Measurements from ENCODE around the gene ATXN10. TPM values are rescaled to one million over a fixed set of nuclear protein-coding genes. Genes with fewer than 3 reads are reported as not detected.

The ATXN10 gene
- total and polyA plus RNA-seq, 10 of the 15 experiments (the other 5 are each of a cell fraction or from before 2014, with no cell fraction given) = 29.2 to 249 (median 146) TPM

DNA sequence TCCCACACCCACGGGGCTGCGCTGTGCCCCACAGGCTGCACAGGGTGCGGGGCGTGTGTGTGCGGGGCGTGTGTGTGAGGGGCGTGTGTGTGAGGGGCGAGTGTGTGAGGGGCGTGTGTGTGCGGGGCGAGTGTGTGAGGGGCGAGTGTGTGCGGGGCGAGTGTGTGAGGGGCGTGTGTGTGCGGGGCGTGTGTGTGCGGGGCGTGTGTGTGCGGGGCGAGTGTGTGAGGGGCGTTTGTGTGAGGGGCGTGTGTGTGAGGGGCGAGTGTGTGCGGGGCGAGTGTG lies 218.7 kb downstream of the ATXN10 start:
- no peaks in the 10 kb centered on the region for H4K20me1 ChIP-seq (ENCODE audit: control insufficient read depth, insufficient read depth)
- H3K79me2 ChIP-seq (ENCODE audit: control insufficient read depth, insufficient read depth, low read length) = no peaks in the 10 kb centered on the region
- BruUV-seq (replicated peaks) = no TSS peak
- H3K4me3 ChIP-seq = no peak overlapping the region
- no peak overlapping the region for H3K9ac ChIP-seq (ENCODE audit: control insufficient read depth, insufficient read depth, low read length)
- CTCF ChIA-PET = no interaction called here
- SMC1A ChIA-PET (ENCODE audit: uncharacterized antibody, unreplicated experiment) = no interaction called here
- no peaks in the 10 kb centered on the region for H3K36me3 ChIP-seq (ENCODE audit: control insufficient read depth in 2 of 2, insufficient read depth in 2 of 2, low read length in 1 of 2)
- RAD21 ChIA-PET (ENCODE audit: unreplicated experiment) = no interaction called here
- intact Hi-C loops (cut with micrococcal nuclease; ENCODE audit: unreplicated experiment) (no loop called here), in situ Hi-C loops (cut with MboI) (no loop called here)
- H2AFZ ChIP-seq (ENCODE audit: control insufficient read depth, low read depth, low read length) = no peak overlapping the region
- no peak overlapping the region for H3K27ac ChIP-seq (ENCODE audit: control insufficient read depth, insufficient read depth)
- H3K4me1 ChIP-seq (ENCODE audit: control insufficient read depth, insufficient read depth, low read length) = no peaks in the 10 kb centered on the region
- no peaks in the 10 kb centered on the region for H3K27me3 ChIP-seq (replicated peaks in 1 of 2; ENCODE audit: control insufficient read depth in 2 of 2, insufficient read depth in 2 of 2, low read length in 1 of 2)
- ATAC-seq (no peak), FAIRE-seq (no peak), DNase-seq (ENCODE audit: low read depth, low spot score) (no peak)
- TF ChIP-seq EGR1 (IDR thresholded peaks at IDR 0.05; ENCODE audit: borderline replicate concordance in 1 of 2, low read depth in 2 of 2, low read length in 2 of 2) (no peak), KLF5 (IDR thresholded peaks at IDR 0.05; ENCODE audit: partially characterized antibody) (no peak), NFYA (IDR thresholded peaks at IDR 0.05; ENCODE audit: borderline replicate concordance, low read depth, low read length) (no peak), BRCA1 (IDR thresholded peaks at IDR 0.05; ENCODE audit: low read depth, low read length) (no peak), IKZF1 (conservative IDR thresholded peaks at IDR 0.05) (no peak), YBX1 (IDR thresholded peaks at IDR 0.05) (no peak), KAT2A (conservative IDR thresholded peaks at IDR 0.05; ENCODE audit: control insufficient read depth, low read depth, low read length) (no peak), GABPA (IDR thresholded peaks at IDR 0.05; ENCODE audit: low read depth) (no peak), POLR2AphosphoS2 (IDR thresholded peaks at IDR 0.05; ENCODE audit: low read depth, low read length) (no peak), MXI1 (IDR thresholded peaks at IDR 0.05; ENCODE audit: low read depth, low read length) (no peak), ZSCAN29 (IDR thresholded peaks at IDR 0.05) (no peak), RELA (IDR thresholded peaks at IDR 0.05; ENCODE audit: borderline replicate concordance, partially characterized antibody) (no peak)
- TF ChIP-seq, protein P1, sequence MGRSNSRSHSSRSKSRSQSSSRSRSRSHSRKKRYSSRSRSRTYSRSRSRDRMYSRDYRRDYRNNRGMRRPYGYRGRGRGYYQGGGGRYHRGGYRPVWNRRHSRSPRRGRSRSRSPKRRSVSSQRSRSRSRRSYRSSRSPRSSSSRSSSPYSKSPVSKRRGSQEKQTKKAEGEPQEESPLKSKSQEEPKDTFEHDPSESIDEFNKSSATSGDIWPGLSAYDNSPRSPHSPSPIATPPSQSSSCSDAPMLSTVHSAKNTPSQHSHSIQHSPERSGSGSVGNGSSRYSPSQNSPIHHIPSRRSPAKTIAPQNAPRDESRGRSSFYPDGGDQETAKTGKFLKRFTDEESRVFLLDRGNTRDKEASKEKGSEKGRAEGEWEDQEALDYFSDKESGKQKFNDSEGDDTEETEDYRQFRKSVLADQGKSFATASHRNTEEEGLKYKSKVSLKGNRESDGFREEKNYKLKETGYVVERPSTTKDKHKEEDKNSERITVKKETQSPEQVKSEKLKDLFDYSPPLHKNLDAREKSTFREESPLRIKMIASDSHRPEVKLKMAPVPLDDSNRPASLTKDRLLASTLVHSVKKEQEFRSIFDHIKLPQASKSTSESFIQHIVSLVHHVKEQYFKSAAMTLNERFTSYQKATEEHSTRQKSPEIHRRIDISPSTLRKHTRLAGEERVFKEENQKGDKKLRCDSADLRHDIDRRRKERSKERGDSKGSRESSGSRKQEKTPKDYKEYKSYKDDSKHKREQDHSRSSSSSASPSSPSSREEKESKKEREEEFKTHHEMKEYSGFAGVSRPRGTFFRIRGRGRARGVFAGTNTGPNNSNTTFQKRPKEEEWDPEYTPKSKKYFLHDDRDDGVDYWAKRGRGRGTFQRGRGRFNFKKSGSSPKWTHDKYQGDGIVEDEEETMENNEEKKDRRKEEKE (IDR thresholded peaks at IDR 0.05) = no peak
- no peak overlapping the region for H3K4me2 ChIP-seq (ENCODE audit: control insufficient read depth, insufficient read depth)
- 89% methylated on average over 13 of the region's 26 CpGs for WGBS (ENCODE audit: insufficient coverage, insufficient replicate concordance, low lambda C conversion rate, missing lambda C conversion rate)
- no peaks in the 10 kb centered on the region for H3K9me3 ChIP-seq (replicated peaks; ENCODE audit: control insufficient read depth, insufficient read depth, low read length)
- POLR2A ChIA-PET = no interaction called here

Measured in GM12878 (cell line).